D721Med (cell line): ENCODE results near the gene IGSF22.
"Not testable (repeated sequence)": the region's sequence is repeated elsewhere in the genome, so short reads cannot be mapped to it uniquely, and the experiment has no call there.

Experiments used
- DNase-seq: peaks from one replicate; pipeline ENCODE4 v3.0.0; 2011; ENCODE audit warnings: low spot score; ENCODE audit not compliant: insufficient read length
- FAIRE-seq: peaks from 2 replicates; lab custom pipeline; 2011; peaks lifted over from hg19 to GRCh38; lab: Jason Lieb, UNC
- TF ChIP-seq, protein P1 (sequence below): IDR thresholded peaks from 2 replicates; pipeline ENCODE4 v1.5.1; 2012; ENCODE audit warnings: mild to moderate bottlenecking, control low read depth; ENCODE audit not compliant: insufficient read depth; ENCODE audit errors: missing control alignments

Gene IGSF22

DNA sequence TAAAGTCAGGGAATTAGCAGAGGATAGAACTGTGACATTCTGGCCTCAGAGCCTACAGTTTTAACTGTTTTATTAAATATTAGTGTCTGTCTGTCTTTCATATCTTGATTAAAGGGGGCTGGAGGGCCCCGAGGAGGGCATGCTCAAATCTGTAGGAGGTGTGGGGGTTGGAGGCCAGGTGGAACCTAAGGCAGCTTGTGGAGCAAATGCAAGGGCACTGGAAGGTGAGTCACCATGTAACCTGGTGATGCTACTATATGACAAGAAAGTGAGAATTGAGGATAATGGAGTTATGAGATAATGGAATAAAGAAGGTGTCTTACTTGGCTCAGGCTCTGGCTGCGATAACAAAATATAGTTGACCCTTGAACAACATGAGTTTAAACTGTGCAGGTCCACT, 54.7 kb downstream of the IGSF22 start:
- FAIRE-seq (no peak), DNase-seq (no peak)
- TF ChIP-seq, protein P1, sequence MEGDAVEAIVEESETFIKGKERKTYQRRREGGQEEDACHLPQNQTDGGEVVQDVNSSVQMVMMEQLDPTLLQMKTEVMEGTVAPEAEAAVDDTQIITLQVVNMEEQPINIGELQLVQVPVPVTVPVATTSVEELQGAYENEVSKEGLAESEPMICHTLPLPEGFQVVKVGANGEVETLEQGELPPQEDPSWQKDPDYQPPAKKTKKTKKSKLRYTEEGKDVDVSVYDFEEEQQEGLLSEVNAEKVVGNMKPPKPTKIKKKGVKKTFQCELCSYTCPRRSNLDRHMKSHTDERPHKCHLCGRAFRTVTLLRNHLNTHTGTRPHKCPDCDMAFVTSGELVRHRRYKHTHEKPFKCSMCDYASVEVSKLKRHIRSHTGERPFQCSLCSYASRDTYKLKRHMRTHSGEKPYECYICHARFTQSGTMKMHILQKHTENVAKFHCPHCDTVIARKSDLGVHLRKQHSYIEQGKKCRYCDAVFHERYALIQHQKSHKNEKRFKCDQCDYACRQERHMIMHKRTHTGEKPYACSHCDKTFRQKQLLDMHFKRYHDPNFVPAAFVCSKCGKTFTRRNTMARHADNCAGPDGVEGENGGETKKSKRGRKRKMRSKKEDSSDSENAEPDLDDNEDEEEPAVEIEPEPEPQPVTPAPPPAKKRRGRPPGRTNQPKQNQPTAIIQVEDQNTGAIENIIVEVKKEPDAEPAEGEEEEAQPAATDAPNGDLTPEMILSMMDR: no peak

DNA sequence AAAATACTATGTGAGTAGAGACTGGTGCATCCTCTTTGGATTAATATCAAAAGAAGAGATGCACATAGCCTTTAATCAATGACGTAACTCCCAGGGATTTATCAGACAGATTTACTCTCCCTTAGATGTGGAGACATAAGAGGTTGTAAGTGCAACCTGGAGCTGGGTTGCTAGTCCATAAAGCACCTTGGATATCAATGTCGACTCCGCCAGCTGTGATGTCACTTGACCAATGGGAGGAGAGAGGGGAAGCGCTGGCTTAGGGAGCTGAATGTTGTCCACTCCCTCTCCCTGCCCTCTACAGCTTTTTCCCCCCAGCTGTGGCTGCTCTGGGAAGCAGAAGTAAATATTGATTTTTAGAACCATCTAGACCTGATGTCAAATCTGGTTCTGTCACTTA, 56.3 kb downstream of the IGSF22 start:
- DNase-seq: no peak
- TF ChIP-seq, protein P1: no peak
- no peak for FAIRE-seq

DNA sequence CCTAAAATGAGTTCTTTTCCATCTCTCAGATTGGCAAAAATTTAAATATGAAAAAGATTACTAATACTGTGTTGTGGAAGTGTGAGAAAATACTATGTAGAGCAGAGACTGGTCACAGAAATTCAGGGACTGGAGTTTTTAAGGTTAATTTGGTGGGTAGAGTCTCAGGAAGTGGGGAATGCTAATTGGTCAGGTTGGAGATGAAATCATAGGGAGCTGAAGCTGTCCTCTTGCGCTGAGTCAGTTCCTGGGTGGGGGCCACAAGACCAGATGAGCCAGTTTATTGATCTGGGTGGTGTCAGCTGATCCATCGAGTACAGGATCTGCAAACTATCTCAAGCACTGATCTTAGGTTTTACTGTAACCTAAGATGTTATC, 56.8 kb downstream of the IGSF22 start:
- FAIRE-seq: no peak

DNA sequence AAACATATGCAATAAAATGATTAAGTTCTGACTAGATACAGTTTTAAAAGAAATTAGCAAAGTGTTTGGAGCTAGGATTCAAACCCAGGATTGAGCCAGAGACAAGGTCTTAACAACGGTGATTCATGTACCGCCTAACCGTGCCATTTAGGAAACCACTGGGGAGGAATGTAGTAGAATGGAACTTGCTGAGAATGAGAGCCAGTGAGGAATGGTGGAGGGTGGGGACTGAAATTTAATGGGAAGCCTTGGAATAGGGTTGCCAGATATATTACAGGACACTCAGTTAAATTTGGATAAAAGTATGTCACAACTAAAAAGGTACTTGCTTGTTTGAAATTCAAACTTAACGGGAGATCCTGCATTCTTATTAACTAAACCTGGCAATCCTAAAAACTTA, 57.9 kb downstream of the IGSF22 start:
- no peak for DNase-seq
- TF ChIP-seq, protein P1: no peak
- no peak for FAIRE-seq

More for the DNA sequence above, 56.8 kb downstream of the IGSF22 start:
- TF ChIP-seq, protein P1: no peak
- DNase-seq: no peak

DNA sequence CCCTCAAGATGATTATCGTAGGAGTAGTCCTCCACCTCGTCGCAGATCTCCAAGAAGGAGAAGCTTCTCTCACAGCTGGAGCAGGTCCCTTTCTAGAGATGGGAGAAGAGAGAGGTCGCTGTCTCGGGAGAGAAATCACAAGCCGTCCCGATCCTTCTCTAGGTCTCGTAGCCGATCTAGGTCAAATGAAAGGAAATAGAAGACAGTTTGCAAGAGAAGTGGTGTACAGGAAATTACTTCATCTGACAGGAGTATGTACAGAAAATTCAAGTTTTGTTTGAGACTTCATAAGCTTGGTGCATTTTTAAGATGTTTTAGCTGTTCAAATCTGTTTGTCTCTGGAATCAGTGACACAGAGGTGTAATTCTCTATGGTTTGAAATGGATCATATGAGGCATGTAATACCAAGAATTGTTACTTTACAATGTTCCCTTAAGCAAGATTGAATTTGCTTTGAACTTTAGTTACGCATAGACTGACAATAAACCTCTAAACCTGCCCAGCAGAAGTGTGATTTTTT, 60.6 kb downstream of the IGSF22 start:
- not testable (repeated sequence) for DNase-seq, FAIRE-seq

DNA sequence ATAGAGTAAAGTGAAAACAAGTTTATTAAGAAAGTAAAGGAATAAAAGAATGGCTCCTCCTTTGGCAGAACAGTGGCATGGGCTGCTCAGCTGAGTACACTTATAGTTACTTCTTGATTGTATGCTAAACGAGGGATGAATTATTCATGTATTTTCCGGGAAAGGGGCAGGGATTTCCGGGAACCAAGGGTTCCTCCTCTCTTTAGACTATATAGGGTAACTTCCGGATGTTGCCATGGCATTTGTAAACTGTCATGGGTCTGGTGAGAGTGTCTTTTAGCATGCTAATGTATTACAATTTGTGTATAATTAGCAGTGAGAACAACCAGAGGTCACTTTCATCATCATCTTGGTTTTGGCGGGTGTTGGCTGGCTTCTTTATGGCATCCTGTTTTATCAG, 68.3 kb downstream of the IGSF22 start:
- FAIRE-seq: no peak
- DNase-seq: no peak
- TF ChIP-seq, protein P1: no peak
